Cardiac fibroblast (primary cell): ENCODE measurements around the gene CADM4.
"Not testable (repeated sequence)": the region's sequence is repeated elsewhere in the genome, so short reads cannot be mapped to it uniquely, and the experiment has no call there.

Experiments
- DNase-seq, 2 donors: peaks; one replicate each; pipeline versions ENCODE4 v3.0.0 to v3.0.0-alpha.2; 2010; ENCODE audit warnings: low read depth in 2 of 2
- H3K4me3 ChIP-seq, 2 donors: replicated peaks in 1 of 2; 1 replicate in 1 of 2; 2 replicates in 1 of 2; pipeline ENCODE4 v1.5.1; 2011; ENCODE audit warnings: low read depth in 2 of 2, low read length in 2 of 2, mild to moderate bottlenecking in 2 of 2, moderate library complexity in 1 of 2
- TF ChIP-seq, protein P1 (sequence below): IDR thresholded peaks from one replicate; pipeline ENCODE4 v1.5.1; 2011; ENCODE audit warnings: low read depth, mild to moderate bottlenecking, low read length, inconsistent platforms

CADM4 gene

DNA sequence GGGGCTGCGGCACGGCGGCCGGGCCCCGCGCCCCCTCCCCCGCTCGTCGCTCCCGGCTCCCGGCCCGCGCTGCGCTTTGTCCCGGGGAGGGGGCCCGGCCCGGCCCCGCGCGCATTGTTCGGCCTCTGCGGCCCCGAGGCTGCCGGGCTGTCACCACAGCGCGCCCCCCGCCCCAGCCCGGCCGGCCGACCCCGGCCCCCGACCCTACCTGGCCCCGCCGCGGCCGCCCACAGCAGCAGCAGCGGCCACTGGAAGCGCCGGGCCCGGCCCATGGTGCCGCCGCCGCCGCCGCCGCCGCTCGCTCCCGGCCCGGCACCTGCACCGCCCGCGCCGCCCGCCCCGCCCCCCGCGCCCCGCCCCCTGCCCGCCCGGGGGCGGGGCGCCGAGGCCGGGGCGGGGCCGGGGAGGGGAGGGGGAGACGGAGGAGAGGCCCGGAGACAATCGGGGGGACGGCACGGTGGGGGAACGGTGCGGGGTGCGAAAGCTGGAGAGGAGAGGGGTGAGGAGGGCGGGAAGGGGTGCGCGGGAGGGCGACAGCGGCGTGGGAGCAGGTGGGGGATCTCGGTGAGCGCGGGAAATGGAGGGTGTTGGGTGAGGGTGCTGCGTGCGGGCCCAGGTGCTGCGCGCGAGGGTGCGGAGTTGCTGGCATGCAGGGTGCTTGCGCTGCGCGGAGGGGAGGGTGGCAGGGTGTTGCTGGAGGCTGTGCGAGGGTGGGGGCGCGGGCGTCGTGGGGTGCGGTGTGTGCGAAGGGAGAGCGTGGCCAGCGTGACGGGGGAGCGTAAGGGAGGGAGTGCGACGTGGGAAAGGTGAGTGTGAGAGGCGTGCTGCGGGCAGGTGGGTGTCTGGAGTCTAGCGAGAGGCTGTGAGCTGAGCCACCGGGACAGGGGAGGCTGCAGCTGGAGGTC lies at the start of gene CADM4:
CADM4 (minus strand) TSS at position 332 of the 905 bp plus-strand sequence; CDS start at position 272, 60 bp downstream.
- TF ChIP-seq, protein P1, sequence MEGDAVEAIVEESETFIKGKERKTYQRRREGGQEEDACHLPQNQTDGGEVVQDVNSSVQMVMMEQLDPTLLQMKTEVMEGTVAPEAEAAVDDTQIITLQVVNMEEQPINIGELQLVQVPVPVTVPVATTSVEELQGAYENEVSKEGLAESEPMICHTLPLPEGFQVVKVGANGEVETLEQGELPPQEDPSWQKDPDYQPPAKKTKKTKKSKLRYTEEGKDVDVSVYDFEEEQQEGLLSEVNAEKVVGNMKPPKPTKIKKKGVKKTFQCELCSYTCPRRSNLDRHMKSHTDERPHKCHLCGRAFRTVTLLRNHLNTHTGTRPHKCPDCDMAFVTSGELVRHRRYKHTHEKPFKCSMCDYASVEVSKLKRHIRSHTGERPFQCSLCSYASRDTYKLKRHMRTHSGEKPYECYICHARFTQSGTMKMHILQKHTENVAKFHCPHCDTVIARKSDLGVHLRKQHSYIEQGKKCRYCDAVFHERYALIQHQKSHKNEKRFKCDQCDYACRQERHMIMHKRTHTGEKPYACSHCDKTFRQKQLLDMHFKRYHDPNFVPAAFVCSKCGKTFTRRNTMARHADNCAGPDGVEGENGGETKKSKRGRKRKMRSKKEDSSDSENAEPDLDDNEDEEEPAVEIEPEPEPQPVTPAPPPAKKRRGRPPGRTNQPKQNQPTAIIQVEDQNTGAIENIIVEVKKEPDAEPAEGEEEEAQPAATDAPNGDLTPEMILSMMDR: no peak
- no peak for DNase-seq
- peak within 1 kb of the TSS; percentile 50 to 55 for H3K4me3 ChIP-seq

DNA sequence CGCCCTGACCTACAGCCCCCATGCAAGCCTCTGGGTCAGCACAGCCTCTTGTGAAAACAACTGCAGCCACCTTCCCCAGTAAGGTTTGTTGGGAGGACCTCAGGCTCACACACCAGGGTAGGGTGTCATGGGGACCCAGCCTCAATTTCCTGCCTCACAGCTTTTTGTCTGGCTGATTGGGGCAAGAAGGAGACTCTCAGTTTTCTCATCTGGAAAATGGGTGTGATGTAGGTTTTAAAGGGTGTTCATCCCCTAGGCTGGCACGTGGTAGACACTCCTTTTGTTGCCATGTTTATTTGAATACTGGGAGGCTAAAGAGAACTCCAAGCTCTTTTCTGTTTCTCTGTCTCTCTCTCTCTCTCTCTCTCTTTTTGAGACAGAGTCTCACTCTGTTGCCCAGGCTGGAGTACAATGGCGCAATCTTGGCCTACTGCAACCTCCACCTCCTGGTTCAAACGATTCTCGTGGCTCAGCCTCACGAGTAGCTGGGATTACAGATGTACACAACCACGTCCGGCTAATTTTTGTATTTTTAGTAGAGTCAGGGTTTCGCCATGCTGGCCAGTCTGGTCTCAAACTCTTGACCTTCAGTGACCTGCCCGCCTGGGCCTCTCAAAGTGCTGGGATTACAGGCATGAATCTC lies 48.5 kb upstream of the CADM4 start:
- DNase-seq: no peak
- no peak overlapping the region for H3K4me3 ChIP-seq
- TF ChIP-seq, protein P1: no peak

- TF ChIP-seq, protein P1: no peak
- H3K4me3 ChIP-seq: no peak overlapping the region
- no peak for DNase-seq
These were observed 48.0 kb upstream of the CADM4 start for GRCh38 chr19:43687660-43687997.

GRCh38 chr19:43684326-43684725 lies 44.7 kb upstream of the CADM4 start:
- H3K4me3 ChIP-seq: no peak overlapping the region
- DNase-seq: no peak
- TF ChIP-seq, protein P1: no peak

DNA sequence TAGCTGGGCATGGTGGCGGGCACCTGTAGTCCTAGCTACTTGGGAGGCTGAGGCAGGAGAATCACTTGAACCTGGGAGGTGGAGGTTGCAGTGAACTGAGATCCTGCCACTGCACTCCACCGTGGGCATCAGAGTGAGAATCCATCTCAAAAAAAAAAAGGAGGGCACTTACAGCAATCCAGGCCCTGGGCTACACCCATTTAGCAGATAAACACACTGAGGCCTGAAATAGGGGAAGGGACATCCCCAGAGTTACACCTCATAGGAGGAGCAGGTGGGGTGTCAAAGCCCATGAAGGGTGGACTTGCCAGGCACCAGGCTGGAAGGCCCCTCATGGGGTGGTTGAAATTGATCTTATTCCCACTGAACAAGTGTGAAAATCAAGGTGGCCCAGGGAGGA lies 44.3 kb upstream of the CADM4 start:
- no peak for DNase-seq
- TF ChIP-seq, protein P1: no peak
- no peak overlapping the region for H3K4me3 ChIP-seq

GRCh38 chr19:43682824-43683661 lies 43.4 kb upstream of the CADM4 start:
- no peak overlapping the region for H3K4me3 ChIP-seq
- DNase-seq: no peak
- TF ChIP-seq, protein P1: no peak

DNA sequence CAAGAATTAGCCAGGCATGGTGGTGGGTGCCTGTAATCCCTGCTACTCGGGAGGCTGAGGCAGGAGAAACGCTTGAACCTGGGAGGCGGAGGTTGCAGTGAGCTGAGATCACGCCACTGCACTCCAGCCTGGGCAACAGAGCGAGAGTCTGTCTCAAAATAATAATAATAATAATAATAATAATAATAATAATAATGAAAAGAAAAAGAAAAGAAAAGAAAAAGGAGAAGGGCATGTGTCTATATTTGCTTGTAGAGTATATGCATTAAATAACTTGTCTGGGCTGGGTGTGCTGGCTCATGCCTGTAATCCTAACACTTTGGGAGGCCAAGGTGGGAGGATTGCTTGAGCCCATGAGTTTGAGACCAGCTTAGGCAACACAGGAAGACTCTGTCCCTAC lies 42.6 kb upstream of the CADM4 start:
- DNase-seq, H3K4me3 ChIP-seq: not testable (repeated sequence)
